ENCODE data around the gene PRR5.

GRCh38 chr22:44689173-44689572, 12.8 kb upstream of the PRR5 start:
- TF ChIP-seq, protein P1, sequence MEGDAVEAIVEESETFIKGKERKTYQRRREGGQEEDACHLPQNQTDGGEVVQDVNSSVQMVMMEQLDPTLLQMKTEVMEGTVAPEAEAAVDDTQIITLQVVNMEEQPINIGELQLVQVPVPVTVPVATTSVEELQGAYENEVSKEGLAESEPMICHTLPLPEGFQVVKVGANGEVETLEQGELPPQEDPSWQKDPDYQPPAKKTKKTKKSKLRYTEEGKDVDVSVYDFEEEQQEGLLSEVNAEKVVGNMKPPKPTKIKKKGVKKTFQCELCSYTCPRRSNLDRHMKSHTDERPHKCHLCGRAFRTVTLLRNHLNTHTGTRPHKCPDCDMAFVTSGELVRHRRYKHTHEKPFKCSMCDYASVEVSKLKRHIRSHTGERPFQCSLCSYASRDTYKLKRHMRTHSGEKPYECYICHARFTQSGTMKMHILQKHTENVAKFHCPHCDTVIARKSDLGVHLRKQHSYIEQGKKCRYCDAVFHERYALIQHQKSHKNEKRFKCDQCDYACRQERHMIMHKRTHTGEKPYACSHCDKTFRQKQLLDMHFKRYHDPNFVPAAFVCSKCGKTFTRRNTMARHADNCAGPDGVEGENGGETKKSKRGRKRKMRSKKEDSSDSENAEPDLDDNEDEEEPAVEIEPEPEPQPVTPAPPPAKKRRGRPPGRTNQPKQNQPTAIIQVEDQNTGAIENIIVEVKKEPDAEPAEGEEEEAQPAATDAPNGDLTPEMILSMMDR (IDR thresholded peaks at IDR 0.05; ENCODE audit: low read depth, low read length, poor library complexity, severe bottlenecking): no peak
- no peak for TF ChIP-seq EZH2phosphoT487 (IDR thresholded peaks at IDR 0.05; ENCODE audit: borderline replicate concordance, low read length)

Data from DOHH2 (cell line).